GM13977 (cell line): Measurements from ENCODE around the gene SLC1A2.

Experiments
- DNase-seq: peaks from one replicate; pipeline ENCODE4 v3.0.0; 2012; ENCODE audit warnings: low spot score
- in situ Hi-C: fragments of 300-500 bp; cut with MboI; formaldehyde crosslinking; loops from one replicate; pipeline ENCODE4 v1.12.0; 2022; ENCODE audit warnings: low sequenced_read_pairs, low pct_unique_long_range_greater_than_20kb, mixed read lengths, inconsistent platforms; ENCODE audit not compliant: unreplicated experiment
- TF ChIP-seq, protein P1 (sequence below): IDR thresholded peaks from 2 replicates; pipeline ENCODE4 v1.5.1; 2012; ENCODE audit warnings: mild to moderate bottlenecking, control low read depth; ENCODE audit not compliant: insufficient read depth; ENCODE audit errors: extremely low read depth, missing control alignments

Gene SLC1A2

DNA sequence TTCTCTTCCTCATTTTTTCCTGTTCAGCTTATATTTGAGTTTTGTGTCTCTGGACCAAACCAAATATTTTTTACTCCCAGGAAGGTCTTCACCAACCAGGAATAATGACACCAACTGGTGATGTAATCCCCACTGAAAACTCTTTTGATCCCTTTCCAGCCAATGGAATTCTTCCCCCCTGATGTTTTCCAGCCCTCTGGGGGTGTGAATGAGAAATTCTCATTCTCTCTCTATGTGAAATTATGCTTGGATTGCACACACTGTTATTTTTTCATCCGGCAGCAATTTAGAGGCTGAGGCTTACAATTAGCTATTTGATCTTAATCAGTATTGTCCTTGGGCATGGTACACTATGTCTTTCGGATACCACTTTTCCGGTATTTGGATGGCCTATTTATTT lies 39.5 kb upstream of the SLC1A2 start:
- in situ Hi-C loops = no loop called here
- TF ChIP-seq, protein P1, sequence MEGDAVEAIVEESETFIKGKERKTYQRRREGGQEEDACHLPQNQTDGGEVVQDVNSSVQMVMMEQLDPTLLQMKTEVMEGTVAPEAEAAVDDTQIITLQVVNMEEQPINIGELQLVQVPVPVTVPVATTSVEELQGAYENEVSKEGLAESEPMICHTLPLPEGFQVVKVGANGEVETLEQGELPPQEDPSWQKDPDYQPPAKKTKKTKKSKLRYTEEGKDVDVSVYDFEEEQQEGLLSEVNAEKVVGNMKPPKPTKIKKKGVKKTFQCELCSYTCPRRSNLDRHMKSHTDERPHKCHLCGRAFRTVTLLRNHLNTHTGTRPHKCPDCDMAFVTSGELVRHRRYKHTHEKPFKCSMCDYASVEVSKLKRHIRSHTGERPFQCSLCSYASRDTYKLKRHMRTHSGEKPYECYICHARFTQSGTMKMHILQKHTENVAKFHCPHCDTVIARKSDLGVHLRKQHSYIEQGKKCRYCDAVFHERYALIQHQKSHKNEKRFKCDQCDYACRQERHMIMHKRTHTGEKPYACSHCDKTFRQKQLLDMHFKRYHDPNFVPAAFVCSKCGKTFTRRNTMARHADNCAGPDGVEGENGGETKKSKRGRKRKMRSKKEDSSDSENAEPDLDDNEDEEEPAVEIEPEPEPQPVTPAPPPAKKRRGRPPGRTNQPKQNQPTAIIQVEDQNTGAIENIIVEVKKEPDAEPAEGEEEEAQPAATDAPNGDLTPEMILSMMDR = no peak
- no peak for DNase-seq

DNA sequence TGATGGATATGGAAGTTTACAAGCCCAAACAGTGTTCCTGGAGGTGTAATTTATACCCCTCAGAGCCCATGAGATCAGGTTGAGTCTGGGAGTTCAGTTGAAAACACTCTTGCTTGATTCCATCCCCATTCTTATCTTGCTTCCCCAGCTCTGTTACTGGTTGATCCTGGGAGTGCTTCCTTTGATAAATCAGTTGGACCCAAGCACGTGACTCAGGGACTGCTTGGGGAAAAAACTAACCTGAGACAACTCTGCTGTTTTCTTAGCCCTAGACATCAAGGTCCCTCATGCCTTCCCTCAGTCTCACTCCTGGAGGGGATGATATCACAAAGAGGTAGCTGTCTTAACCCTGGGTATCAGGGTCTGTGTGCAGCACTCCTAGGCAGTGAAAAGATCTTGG lies 35.0 kb upstream of the SLC1A2 start:
- DNase-seq = no peak
- TF ChIP-seq, protein P1 = no peak
- in situ Hi-C loops = no loop called here

DNA sequence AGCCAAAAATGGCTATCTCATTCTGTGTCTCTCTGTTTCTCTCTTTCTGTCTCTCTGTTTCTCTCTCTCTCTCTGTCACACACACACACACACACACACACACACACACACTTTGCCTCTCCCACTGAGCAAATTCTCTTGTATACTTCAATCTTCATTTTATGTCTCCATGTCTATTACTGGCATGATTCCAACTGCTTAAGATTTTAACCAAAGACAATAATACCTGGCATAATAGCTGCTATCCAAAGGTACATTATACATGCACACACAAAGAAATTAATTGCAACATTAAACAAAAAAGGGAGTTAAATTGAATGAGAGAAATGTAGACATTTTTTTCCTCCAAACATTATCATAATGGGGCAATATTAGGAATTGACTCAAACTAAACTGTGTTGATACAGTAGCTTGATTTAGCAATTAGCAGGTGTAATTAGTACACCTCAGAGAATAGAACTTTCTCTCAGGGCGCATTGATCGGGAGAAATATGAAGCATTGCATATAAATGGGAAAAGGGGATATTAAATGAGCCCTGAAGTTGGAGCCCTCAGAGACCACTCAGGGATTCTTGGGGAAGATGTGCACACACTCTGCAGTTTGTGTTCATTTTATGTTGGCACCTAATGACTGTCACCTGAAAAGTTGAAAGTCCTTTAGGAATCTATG lies 17.4 kb upstream of the SLC1A2 start:
- no peak for DNase-seq
- in situ Hi-C loops = no loop called here
- TF ChIP-seq, protein P1 = no peak

DNA sequence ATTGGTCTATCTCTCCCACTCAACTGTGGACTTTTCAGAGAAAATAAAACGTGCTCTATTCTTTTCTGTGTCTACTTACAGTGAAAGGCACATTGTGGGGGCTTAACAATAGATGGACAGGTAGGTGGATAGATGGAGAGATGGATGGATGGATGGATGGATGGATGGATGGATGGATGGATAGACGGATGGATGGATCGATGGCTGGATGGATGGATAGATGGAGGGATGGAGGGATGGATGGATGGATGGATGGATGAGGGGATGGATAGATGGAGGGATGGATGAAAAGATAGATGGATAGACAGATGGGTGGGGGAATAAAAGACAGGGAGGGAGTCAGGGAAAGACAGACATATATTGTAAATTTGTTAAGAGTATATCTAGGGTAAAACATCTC lies 14.2 kb upstream of the SLC1A2 start:
- no peak for DNase-seq
- in situ Hi-C loops = no loop called here
- TF ChIP-seq, protein P1 = no peak

DNA sequence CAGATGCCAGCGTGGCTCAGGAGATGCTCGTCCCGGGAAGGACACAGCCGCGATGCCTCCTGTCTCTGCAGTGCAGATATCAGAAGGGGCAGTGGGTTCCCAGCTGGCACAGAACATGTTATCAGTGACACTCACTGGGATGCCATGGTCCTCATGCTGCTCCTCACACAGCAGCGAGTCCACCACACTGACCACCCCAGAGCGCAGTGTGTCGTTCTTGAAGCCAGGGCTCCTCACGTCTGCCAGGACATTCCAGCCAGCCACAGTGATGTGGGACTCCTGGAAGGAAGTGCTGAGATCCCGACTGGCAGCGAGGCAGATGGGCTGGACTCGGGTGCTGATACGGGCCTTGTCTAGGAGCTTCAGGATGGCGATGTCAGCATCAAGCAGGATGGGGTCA lies 13.1 kb upstream of the SLC1A2 start:
- in situ Hi-C loops = no loop called here
- DNase-seq = no peak
- TF ChIP-seq, protein P1 = no peak

DNA sequence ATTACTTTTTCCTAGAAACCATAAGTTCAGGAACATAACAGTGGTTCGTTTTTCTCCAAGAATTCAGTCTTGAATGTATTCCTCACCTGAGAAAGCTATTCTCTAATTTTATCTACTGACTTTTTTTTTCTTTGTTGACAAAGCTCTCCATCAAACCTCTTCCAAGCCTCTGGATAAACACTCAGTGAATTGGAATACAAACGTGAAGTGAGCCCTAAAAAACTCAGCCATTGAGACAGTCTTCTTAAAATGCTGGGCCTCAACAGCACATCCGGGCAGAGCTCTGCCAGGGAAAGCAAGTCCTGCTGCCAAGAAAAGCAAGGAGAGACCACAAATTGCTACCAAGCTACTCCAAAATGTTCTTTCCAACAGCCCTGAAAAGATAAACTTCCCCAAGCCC lies 7.7 kb upstream of the SLC1A2 start:
- TF ChIP-seq, protein P1 = no peak
- DNase-seq = no peak
- in situ Hi-C loops = no loop called here
